Measurements from ENCODE around the gene SYNGAP1.
"Not testable (repeated sequence)": the region's sequence is repeated elsewhere in the genome, so short reads cannot be mapped to it uniquely, and the experiment has no call there.

SYNGAP1 gene

DNA sequence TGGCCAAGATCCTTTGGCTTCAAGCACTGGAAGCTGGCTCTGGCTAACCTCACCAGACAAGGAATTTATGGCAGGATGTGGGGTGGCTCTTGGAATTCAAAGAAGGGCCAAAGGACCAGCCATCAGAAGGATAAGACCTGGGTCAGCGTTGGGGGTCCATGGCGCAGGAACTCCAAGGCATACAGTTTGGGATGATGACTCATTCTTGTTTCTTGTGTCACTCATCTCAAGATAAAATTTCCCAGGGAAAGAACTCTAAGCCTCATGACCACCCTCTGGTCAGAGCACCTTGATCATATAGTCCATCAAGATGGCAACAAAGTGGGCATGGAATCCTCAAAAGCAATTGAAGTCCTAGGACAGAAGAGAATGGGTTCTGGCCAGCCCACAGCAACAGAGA is 39.4 kb downstream of the SYNGAP1 start:
- in situ Hi-C loops (cut with HindIII; ENCODE audit: low sequenced_read_pairs) = loop anchor here (10.0 kb wide), 1 partner anchor 46 kb away; no protein-coding TSS in a partner anchor

DNA sequence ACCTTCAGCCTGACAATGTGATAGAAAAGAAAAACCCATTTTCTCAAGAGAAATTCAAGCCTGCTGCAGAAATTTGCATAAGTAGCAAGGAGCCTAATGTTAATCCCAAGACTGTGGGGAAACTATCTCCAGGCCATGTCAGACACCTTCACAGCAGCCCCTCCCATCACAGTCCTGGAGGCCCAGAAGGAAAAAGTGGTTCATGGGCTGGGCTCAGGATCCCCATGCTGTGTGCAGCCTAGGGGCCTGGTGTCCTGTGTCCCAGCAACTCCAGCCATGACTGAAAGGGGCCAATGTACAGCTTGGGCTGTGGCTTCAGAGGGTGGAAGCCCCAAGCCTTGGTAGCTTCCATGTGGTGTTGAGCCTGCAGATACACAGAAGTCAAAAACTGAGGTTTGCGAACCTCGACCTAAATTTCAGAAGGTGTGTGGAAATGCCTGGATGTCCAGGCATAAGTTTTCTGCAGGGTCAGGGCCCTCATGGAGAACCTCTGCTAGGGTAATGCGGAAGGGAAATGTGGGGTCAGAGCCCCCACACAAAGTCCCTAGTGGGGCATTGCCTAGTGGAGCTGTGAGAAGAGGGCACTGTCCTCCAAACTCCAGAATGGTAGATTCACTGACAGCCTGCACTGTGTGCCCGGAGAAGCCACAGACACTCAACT is 46.3 kb downstream of the SYNGAP1 start:
- in situ Hi-C loops (cut with HindIII; ENCODE audit: low sequenced_read_pairs) = no loop called here

DNA sequence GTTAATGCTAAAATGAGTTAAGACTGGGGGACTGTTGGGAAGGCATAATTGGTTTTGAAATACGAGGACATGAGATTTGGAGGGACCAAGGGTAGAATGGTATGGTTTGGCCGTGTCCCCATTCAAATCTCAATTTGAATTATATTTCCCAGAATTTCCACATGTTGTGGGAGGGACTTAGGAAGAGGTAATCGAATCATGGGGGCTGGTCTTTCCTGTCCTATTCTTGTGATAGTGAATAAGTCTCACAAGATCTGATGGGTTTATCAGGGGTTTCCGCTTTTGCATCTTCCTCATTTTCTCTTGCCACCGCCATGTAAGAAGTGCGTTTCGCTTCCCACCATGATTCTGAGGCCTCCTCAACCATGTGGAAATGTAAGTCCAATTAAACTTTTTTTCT is 47.2 kb downstream of the SYNGAP1 start:
- in situ Hi-C loops (cut with HindIII; ENCODE audit: low sequenced_read_pairs) = no loop called here

DNA sequence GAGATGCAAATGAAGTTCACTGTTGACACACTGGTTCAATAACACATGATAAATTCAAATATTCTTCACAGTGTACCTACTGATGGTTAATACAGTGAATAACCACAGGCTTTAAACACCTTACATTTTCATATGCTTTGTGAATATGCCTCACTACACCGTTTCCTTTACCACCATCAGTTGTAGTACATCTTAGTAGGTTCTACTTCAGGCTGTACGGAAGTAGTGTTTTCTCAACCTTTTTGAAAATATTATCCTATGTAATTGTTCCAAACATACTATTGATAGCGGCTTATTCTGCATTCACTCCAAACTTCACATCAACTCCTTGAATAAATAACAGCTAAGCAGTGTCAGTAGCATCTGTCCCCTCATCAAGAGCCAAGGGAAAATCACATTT is 49.8 kb downstream of the SYNGAP1 start:
- in situ Hi-C loops (cut with HindIII; ENCODE audit: low sequenced_read_pairs) = no loop called here

DNA sequence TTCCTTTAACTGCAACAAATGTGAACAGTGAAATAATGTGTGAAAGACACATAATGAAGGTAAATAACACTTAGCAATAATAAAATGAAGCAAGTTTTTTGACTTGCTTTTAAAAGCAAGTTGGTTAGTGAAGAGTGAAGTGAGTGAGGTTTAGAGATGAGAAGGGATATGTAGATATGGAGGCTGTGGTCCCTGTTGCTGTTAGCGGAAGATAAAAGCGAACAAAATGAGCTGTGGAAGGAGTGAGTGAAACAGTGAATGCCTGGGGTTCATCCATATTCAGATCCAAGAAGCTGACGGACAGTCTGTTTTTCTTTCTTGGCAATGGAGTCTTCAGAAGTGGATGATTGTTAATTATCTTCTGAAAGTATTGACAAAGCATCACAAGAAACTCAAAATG is 58.0 kb downstream of the SYNGAP1 start:
- in situ Hi-C loops (cut with HindIII; ENCODE audit: low sequenced_read_pairs) = no loop called here

DNA sequence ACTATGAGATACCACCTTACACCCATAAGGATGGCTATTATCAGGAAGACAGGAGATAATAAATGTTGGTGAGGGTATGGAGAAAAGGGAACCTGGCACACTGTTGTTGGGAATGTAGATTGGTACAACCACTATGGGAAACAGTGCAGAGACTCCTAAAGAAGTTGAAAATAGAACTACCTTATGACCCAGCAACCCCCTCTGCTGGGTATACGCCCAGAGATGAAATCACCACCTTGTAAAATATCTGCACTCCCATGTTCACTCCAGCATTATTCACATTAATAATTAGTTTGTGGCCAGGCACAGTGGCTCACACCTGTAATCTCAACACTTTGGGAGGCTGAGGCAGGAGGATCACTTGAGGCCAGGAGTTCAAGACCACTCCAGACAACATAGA is 61.3 kb downstream of the SYNGAP1 start:
- in situ Hi-C loops (cut with HindIII; ENCODE audit: low sequenced_read_pairs) = no loop called here

DNA sequence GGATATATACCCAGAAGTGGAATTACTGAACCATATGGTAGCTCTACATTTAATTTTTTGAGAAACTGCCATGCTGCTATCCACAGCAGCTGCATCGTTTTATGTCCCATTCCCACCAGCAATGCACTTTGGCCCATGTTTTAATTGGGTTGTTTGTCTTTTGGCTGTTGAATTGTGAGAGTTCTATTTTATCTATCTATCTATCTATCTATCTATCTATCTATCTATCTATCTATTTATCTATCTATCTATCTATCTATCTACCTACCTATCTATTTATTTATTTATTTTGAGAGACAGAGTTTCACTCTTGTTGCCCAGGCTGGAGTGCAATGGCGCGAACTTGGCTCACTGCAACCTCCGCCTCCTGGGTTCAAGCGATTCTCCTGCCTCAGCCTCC is 62.8 kb downstream of the SYNGAP1 start:
- in situ Hi-C loops (cut with HindIII; ENCODE audit: low sequenced_read_pairs) = not testable (repeated sequence)

DNA sequence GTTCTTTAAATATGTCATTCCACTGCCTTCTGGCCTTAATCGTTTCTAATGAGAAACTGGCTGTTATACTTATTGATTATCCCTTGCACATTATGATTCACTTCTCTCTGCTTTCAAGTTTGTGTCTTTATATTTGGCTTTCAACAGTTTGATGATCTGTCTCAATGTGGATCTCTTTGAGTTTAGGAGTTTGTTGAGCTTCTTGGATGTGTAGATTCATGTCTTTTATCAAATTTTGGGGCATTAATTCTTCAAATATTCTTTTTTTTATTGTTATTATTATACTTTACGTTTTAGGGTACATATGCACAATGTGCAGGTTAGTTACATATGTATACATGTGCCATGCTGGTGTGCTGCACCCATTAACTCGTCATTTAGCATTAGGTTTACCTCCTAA is 63.8 kb downstream of the SYNGAP1 start:
- in situ Hi-C loops (cut with HindIII; ENCODE audit: low sequenced_read_pairs) = no loop called here

DNA sequence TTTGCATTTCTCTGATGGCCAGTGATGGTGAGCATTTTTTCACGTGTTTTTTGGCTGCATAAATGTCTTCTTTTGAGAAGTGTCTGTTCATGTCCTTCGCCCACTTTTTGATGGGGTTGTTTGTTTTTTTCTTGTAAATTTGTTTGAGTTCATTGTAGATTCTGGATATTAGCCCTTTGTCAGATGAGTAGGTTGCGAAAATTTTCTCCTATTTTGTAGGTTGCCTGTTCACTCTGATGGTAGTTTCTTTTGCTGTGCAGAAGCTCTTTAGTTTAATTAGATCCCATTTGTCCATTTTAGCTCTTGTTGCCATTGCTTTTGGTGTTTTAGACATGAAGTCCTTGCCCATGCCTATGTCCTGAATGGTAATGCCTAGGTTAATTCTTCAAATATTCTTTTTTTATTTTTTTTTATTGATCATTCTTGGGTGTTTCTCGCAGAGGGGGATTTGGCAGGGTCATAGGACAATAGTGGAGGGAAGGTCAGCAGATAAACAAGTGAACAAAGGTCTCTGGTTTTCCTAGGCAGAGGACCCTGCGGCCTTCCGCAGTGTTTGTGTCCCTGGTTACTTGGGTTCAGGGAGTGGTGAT is 64.9 kb downstream of the SYNGAP1 start:
- in situ Hi-C loops (cut with HindIII; ENCODE audit: low sequenced_read_pairs) = not testable (repeated sequence)

DNA sequence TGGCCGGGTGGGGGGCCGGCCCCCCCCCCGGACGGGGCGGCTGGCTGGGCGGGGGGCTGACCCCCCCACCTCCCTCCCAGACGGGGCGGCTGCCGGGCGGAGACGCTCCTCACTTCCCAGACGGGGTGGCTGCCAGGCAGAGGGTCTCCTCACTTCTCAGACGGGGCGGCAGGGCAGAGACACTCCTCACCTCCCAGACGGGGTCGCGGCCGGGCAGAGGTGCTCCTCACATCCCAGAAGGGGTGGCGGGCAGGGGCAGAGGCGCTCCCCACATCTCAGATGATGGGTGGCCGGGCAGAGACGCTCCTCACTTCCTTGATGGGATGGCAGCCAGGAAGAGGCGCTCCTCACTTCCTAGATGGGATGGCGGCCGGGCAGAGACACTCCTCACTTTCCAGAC is 65.8 kb downstream of the SYNGAP1 start:
- in situ Hi-C loops (cut with HindIII; ENCODE audit: low sequenced_read_pairs) = not testable (repeated sequence)

DNA sequence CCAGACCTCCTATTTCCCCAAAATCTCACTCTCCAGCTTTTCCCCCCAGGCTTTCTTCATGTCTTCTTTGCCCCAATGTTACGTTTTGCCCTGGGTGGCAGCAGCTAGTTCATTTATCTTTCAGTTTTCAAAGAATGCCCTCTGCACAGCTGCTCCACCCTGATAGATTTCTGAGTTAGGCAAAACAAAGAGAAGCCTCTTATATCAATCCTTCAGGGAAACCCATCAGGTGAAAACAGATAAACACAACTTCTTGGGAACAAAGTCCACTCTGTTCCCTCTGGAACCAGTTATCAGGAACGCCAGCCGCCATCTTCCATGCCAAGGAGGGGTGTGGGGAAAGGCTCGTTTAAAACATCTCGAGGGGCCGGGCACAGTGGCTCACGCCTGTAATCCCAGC is 68.5 kb downstream of the SYNGAP1 start:
- in situ Hi-C loops (cut with HindIII; ENCODE audit: low sequenced_read_pairs) = no loop called here

DNA sequence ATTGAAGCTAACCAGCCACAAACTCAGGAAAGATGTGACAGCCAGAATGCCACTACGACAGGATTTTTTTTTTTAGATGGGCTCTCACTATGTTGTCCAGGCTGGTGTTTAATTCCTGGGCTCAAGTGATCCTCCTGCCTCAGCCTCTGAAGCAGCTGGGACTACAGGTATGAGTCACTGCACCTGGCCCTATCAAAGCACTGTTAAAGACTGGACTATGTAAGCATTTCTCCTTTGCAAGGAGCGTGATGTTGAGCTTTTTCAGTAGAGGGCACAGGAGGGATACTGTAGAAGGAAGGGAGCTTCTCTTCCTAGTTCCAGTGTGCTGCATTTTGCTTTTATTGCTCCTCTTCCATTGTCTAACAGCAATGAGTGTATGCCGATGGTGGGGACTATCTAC is 70.3 kb downstream of the SYNGAP1 start:
- in situ Hi-C loops (cut with HindIII; ENCODE audit: low sequenced_read_pairs) = no loop called here

DNA sequence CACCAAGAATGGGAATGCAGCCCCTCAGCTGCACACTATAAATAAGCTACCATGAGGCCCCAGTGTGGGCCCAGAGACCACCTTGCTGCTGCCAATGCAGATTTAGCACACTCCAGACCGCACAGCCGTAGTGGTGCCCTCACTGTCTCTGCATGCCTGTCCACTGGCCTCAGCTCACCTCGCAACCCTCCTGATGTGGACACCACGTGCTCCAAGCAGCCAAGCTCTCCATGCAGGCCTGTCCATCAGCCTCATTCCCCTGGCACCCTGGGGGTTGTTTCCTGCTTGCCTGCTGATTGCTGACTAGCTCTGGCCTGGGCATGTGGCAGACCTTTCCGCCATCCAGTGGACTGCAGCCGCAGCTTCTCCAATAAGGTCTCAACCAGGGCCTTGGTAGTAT is 70.8 kb downstream of the SYNGAP1 start:
- in situ Hi-C loops (cut with HindIII; ENCODE audit: low sequenced_read_pairs) = no loop called here

DNA sequence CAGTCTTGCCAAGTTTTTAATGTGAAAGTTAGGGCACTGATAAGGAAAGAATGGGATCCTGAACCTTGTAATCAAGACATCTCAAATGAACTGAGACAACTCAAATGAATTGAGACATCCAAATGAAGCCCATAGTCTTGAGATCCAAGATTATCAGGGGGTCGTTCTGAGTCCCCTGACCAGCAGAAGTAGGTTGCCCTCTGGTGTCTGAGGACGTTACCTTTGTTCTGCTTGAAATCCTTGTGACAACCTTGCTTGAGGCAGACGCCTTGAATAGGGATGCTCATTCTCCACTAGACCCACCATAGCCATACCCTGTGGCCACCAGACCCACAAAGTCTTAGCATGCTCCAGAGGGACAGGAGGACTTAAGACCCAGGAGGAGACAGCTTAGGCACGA is 72.2 kb downstream of the SYNGAP1 start:
- in situ Hi-C loops (cut with HindIII; ENCODE audit: low sequenced_read_pairs) = no loop called here

DNA sequence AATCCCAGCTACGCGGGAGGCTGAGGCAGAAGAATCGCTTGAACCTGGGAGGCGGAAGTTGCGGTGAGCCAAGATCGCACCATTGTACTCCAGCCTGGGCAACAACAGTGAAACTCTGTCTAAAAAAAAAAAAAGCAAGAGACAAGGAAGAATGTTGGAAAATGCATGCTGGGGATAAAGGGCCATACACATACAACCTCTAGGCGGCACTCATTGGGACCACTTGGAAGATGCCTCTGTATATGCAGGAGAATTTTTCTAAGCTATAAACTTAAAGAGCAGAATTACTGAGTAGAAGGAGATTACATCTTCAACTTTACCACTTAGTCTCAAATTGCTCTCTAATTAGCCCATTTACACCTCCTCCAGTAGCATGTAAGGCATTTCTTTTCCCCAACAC is 77.3 kb downstream of the SYNGAP1 start:
- in situ Hi-C loops (cut with HindIII; ENCODE audit: low sequenced_read_pairs) = no loop called here

DNA sequence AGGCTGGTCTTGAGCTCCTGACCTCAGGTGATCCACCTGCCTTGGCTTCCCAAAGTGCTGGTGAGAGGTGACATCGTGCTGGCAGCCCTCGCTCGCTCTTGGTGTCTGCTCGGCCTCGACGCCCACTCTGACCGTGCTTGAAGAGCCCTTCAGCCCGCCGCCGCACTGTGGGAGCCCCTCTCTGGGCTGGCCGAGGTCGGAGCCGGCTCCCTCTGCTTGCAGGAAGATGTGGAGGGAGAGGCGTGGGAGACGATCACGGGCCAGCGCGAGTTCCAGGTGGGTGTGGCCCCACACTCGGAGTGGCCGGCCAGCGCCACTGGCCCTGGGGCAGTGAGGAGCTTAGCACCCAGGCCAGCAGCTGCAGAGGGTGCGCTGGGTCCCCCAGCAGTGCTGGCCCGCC is 82.6 kb downstream of the SYNGAP1 start:
- in situ Hi-C loops (cut with HindIII; ENCODE audit: low sequenced_read_pairs) = loop anchor here (10.0 kb wide), 1 partner anchor 48 kb away; the partner anchor contains the start of gene ZBTB9

DNA sequence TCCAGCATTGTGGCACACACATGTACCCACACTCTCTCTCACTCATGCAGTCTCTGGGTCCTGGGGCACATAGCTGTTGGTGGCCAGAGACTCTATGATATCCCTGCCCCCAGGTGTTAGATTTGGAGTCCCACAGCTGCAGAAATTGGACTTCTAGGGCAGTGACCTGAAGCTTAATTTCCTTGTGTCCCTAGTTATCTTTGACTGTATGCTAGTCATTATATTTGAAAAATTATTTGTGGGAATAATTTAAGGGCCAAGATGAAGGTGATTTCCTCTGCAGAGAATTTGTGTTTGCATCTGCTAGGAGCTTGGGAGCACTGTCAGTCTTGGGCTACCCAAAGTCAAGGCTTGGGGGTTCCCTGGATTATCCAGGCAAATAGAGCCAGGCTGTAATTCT is 84.6 kb downstream of the SYNGAP1 start:
- in situ Hi-C loops (cut with HindIII; ENCODE audit: low sequenced_read_pairs) = loop anchor here (10.0 kb wide), 1 partner anchor 50 kb away; the partner anchor contains the start of gene ZBTB9

All from endothelial cell of hepatic sinusoid (primary cell).